GM21528 (cell line): ENCODE data around the gene CA6.
"Not testable (repeated sequence)": the region's sequence is repeated elsewhere in the genome, so short reads cannot be mapped to it uniquely, and the experiment has no call there.

Experiments
- ATAC-seq: cut with Tn5 transposase; IDR thresholded peaks from one replicate; pipeline ENCODE4 v1.9.1; 2021; ENCODE audit warnings: mild to moderate bottlenecking, moderate library complexity; ENCODE audit not compliant: unreplicated experiment, low FRiP score

Gene CA6

GRCh38 chr1:8926707-8927694, 18.7 kb upstream of the CA6 start:
- ATAC-seq, result no peak

- ATAC-seq, result no peak
Observed at GRCh38 chr1:8930116-8930515, 15.6 kb upstream of the CA6 start.

- ATAC-seq, result not testable (repeated sequence)
Observed at GRCh38 chr1:8937051-8937450, 8.6 kb upstream of the CA6 start.

- no peak for ATAC-seq
Observed at GRCh38 chr1:8937701-8938100, 8.0 kb upstream of the CA6 start.

GRCh38 chr1:8938232-8938999, 7.3 kb upstream of the CA6 start:
- ATAC-seq, result no peak

- ATAC-seq, result no peak
Observed at GRCh38 chr1:8939000-8939265, 6.7 kb upstream of the CA6 start.

GRCh38 chr1:8939362-8939995, 6.2 kb upstream of the CA6 start:
- no peak for ATAC-seq

- no peak for ATAC-seq
Observed at GRCh38 chr1:8941906-8942305, 3.8 kb upstream of the CA6 start.

- no peak for ATAC-seq
Observed at GRCh38 chr1:8943498-8944405, 1.9 kb upstream of the CA6 start.

GRCh38 chr1:8947127-8947691, 1.5 kb downstream of the CA6 start:
- ATAC-seq, result no peak

- no peak for ATAC-seq
Observed at GRCh38 chr1:8950309-8950708, 4.6 kb downstream of the CA6 start.

- ATAC-seq, result no peak
Observed at GRCh38 chr1:8951231-8951630, 5.6 kb downstream of the CA6 start.

- ATAC-seq, result no peak
Observed at GRCh38 chr1:8955406-8955805, 9.7 kb downstream of the CA6 start.

- no peak for ATAC-seq
Observed at GRCh38 chr1:8956461-8957349, 11.0 kb downstream of the CA6 start.

- no peak for ATAC-seq
Observed at GRCh38 chr1:8962812-8963530, 17.3 kb downstream of the CA6 start.

- ATAC-seq, result no peak
Observed at GRCh38 chr1:8963963-8964362, 18.3 kb downstream of the CA6 start.

GRCh38 chr1:8965121-8965820, 19.6 kb downstream of the CA6 start:
- no peak for ATAC-seq

GRCh38 chr1:8966606-8967005, 20.9 kb downstream of the CA6 start:
- ATAC-seq, result no peak
